KOPT-K1 (cell line): ENCODE measurements around the gene XRN1.

Source experiments
- H3K27ac ChIP-seq: fragments of 200-600 bp; sonication (generic); 2 replicates; pipeline ENCODE4 v1.5.1; 2016; ENCODE audit warnings: antibody characterized with exemption, mild to moderate bottlenecking, low read depth, low read length; ENCODE audit not compliant: poor library complexity, severe bottlenecking
- H3K36me3 ChIP-seq: fragments of 200-600 bp; sonication (generic); 2 replicates; pipeline ENCODE4 v1.5.1; 2017; ENCODE audit warnings: antibody characterized with exemption, mild to moderate bottlenecking, low read length, moderate library complexity; ENCODE audit not compliant: insufficient read depth
- H3K9me3 ChIP-seq: fragments of 200-600 bp; sonication (generic); 2 replicates; pipeline ENCODE4 v1.5.1; 2017; ENCODE audit warnings: antibody characterized with exemption, low read length, mild to moderate bottlenecking; ENCODE audit not compliant: insufficient read depth, poor library complexity, severe bottlenecking

XRN1 gene

DNA sequence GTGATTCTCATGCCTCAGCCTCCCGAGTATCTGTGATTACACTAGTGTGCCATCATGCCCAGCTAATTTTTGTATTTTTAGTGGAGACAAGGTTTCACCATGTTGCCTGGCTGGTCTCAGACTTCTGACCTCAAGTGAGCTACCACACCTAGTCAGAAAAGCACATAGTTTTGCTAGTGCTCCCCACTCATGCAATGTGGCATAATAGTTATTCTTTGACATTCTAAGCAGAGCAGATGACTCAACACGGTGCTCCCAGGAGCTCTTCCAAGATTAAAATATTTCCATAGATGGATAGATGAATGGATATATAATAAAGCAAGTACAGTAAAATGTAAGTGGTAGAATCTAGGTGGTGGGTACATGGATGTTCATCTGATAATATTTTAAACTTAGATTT is 169.4 kb downstream of the XRN1 start:
- Histone ChIP-seq H3K36me3 (no peaks in the 10 kb centered on the region), H3K27ac (no peak overlapping the region), H3K9me3 (peaks cover 14% of the 10 kb centered on the region)

DNA sequence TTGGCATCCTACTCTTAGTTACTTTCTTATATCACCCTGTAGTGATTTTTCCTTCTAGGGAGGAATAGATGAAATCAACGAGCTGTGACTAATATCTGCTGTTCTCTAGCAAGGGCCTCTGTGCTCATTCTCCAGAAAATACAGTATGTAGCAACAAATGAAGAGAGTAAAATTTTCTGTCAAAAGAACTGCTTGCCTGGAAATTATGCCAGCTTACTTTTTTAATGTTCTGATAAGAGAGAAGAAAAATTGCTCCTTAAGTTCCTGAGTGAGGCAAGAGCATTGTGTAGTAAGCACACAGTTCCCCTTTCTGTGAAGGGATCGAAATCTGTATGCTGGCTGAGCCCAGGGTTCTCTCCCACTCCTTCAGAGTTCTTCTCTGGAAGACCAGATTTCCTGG is 171.1 kb downstream of the XRN1 start:
- H3K36me3 ChIP-seq, result no peaks in the 10 kb centered on the region
- H3K27ac ChIP-seq, result no peak overlapping the region
- H3K9me3 ChIP-seq, result peaks cover 12% of the 10 kb centered on the region

DNA sequence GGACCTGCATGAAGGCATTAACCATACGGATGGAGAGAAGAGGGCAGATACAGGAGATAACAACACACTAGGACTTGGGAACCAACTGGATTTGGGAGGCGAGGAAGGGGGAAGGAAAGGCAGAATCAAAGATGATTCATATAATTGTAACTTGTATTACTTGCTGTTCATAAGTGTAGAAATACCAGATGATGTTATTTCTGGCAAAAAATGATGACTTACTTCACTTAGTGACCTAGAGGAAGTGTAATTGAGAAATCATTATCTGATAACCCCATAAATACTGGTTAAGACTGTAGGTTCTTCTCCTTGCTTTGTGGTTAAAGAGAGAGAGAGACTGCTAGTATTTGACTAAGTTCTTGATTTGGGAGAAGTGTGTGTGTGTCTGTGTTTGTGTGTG is 172.0 kb downstream of the XRN1 start:
- Histone ChIP-seq H3K9me3 (peaks cover 12% of the 10 kb centered on the region), H3K27ac (no peak overlapping the region), H3K36me3 (no peaks in the 10 kb centered on the region)

DNA sequence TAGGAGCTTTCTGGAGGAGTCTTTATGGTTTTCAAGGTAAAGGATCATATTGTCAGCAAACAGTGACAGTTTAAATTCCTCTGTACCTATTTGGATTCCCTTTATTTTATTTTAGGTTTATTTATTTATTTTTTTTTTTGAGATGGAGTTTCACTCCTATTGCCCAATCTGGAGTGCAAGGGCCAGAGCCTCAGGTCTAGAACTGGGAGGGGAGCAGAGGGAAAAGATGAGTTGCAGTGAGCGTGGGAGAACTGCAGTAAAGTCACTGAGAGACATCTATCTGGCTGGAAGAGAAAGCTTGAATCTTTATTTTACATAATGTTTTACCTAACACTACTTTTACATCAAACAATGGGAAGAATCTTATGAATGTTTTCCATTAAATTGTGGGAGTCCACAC is 172.9 kb downstream of the XRN1 start:
- peaks cover 11% of the 10 kb centered on the region for H3K9me3 ChIP-seq
- H3K27ac ChIP-seq, result no peak overlapping the region
- H3K36me3 ChIP-seq, result no peaks in the 10 kb centered on the region

DNA sequence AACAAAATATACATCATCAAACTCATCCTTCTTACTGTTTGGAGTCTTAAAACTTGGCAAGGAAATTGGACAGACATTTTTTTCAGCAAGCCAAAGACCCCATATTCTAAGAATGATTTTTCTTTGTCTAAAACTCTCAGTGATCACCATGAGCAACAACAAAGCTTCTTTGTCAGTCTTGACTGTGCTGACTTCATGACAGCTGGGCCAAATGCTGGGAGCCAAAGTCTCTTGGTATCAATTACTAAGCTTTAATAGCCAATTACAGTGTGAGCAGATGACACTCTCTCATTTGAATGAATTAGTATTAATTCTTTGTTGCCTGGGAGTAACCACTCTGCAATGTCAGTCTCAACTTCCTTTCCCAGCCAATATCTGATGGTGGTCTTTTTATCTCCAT is 174.3 kb downstream of the XRN1 start:
- Histone ChIP-seq H3K36me3 (no peaks in the 10 kb centered on the region), H3K9me3 (no peaks in the 10 kb centered on the region), H3K27ac (no peak overlapping the region)

DNA sequence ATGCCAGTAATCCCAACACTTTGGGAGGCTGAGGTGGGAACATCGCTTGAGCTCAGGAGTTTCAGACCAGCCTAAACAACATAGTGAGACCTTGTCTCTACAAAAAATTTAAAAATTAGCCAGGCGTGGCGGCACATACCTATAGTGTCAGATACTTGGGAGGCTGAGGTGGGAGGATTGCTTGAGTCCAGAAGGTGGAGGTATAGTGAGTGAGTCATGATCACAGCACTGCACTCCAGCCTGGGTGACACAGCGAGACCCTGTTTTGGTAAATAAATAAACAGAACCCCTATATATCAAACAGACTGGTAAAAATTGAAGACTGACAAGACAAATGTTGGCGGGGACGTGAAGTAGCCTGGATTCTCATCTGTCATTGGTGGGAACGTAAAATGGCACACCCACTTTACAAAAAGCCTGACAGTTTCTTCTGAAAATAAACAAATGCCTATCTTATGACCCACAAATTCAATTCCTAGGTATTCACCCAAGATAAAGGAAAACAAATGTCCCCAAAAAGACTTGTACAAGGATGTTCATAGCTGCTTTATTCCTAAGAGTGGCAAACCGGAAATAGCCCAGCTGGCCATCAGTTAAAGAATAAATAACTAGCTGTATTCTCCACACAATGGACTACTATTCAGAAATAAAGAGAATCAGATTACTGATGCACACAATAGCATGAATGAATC is 175.5 kb downstream of the XRN1 start:
- no peaks in the 10 kb centered on the region for H3K36me3 ChIP-seq
- H3K9me3 ChIP-seq, result no peaks in the 10 kb centered on the region
- H3K27ac ChIP-seq, result no peak overlapping the region

DNA sequence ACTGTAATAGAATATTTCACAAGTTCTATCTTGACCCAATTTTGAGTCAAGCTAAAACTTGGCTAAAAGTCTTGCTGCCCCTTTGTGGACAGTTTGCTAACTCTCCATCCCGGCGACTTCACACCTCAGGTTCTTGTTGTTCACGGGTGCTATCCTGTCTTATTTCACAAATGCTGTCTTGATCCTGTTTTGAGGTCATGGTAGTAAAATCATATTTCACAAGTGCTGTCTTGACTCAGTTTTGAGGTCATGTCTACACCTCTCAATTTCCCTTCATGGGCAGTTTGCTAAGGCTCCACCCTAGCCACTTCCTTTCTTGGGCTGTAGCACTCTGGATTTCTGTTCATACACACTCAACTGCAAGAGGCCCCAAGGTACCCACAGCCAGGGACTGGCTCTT is 177.4 kb downstream of the XRN1 start:
- Histone ChIP-seq H3K27ac (no peak overlapping the region), H3K36me3 (no peaks in the 10 kb centered on the region), H3K9me3 (no peaks in the 10 kb centered on the region)

DNA sequence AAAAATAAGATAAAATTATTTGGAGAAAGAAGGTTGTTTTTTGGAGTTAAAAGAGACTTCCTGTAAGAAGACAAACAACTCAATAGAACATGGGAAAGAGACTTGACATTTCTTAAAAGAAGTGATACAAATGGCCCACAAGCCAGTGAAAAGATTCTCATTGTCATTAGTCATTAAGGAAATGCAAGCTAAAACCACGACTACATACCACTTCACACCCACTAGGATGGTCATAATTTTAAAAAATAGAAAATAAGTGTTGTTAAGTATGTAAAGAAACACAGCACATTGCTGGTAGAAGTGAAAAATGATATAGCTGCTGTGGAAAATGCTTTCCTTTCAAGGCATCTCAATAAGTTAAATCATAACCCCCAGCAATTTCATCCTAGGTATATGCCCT is 178.1 kb downstream of the XRN1 start:
- Histone ChIP-seq H3K27ac (no peak overlapping the region), H3K36me3 (no peaks in the 10 kb centered on the region), H3K9me3 (no peaks in the 10 kb centered on the region)

DNA sequence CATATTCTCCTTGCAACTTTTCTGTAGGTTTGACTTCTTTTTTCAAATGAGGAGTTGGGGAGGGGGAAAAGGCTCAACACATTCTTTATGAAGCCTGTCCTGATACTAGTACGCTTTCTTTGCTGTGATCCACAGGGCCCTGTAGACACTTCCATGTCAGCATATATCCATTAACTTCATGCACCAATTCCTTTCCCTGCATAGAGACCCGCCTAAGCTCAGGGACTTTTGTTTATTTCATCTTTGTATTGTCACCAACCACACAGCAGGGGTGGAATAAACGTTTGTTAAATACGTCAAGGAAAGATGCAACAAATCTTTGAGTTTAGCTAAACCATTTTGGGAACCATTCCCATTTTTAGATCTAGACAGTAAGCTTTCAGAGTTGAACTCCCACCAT is 179.4 kb downstream of the XRN1 start:
- H3K36me3 ChIP-seq, result no peaks in the 10 kb centered on the region
- no peak overlapping the region for H3K27ac ChIP-seq
- no peaks in the 10 kb centered on the region for H3K9me3 ChIP-seq

DNA sequence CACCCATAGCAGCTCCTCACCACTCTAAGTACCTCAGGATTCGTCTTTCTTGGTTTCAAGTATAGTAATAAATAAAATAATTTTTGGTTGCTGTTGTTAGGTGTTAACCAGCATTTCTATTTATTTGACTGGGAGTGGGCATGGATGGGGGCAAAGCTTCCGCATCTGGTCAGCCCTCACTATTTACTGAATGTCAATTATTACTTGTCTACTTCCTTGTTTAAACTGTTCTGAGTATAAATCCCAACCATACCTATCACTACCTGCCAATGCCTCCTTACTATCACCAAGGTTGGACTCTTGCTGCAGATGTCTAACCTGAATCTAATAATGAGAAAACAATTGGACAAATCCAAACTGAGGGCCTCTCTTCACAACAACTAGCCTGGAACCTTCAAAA is 180.6 kb downstream of the XRN1 start:
- Histone ChIP-seq H3K9me3 (no peaks in the 10 kb centered on the region), H3K36me3 (no peaks in the 10 kb centered on the region), H3K27ac (no peak overlapping the region)

DNA sequence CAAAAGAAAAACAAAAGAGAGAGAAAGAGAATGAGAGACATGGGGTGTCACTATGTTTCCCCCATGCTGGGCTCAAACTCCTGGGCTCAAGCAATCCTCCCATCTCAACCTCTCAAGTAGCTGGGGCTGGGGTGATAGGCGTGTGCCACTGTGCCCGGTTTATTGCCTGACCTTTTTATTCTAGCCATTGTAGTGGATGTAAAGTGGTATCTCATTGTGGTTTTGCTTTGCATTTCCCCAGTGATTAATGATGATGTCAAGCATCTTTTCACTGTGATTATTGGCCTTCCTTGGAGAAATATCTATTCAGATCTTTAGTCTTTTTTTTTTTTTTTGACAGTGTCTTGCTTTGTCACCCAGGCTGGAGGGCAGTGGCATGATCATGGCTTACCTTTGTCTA is 184.7 kb downstream of the XRN1 start:
- H3K27ac ChIP-seq, result no peak overlapping the region
- no peaks in the 10 kb centered on the region for H3K9me3 ChIP-seq
- H3K36me3 ChIP-seq, result no peaks in the 10 kb centered on the region

DNA sequence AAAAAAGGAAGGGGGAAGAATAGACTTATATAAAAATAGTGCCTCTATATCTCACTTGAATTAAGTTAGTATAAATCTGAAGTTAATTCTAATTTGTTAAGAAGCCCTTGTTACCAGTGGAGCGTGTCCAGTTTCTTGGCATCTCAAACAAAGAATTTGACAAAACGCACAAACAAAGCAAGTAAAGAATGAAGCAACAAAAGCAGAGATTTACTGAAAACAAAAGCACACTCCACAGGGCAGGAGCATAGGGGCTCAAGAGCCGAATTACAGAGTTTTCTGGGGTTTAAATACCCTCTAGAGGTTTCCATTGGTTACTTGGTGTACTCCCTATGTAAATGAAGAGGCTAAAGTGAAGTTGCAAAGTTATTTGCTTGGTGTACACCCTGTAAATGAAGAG is 188.5 kb downstream of the XRN1 start:
- Histone ChIP-seq H3K9me3 (peaks cover 13% of the 10 kb centered on the region), H3K27ac (no peak overlapping the region), H3K36me3 (no peaks in the 10 kb centered on the region)

DNA sequence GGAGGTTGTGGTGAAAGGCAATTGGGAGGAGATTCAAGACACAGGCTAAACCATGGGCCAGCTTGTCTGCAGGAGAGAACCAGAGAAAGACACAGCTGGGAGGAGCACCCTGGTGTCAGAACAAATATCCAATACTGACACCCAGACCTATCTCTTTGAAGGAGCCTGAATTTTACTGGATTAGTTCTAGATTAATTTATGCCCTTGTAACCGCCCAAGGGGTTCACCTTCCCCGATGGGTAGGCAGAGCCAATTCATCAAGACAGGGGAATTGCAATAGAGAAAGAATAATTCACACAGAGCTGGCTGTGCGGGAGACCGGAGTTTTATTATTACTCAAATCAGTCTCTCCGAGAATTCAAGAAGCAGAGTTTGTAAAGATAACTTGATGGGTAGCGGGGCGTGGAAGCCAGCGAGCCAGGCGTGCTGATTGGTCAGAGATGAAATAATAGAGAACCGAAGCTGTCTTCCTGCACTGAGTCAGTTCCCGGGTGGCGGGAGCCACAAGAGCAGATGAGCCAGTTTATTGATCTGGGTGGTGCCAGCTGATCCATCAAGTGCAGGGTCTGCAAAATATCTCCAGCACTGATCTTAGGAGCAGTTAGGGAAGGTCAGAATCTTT is 191.0 kb downstream of the XRN1 start:
- Histone ChIP-seq H3K27ac (no peak overlapping the region), H3K36me3 (no peaks in the 10 kb centered on the region), H3K9me3 (peaks cover 19% of the 10 kb centered on the region)
